ENCODE results near the gene RASGRP2.

RASGRP2 gene

GRCh38 chr11:64692764-64693331 is 51.1 kb downstream of the RASGRP2 start:
- no peak overlapping the region for H3K27ac ChIP-seq (ENCODE audit: low read depth, low read length)
- H3K4me1 ChIP-seq (ENCODE audit: control insufficient read depth, insufficient read depth, low read length, unreplicated experiment), result no peaks in the 10 kb centered on the region
- no peaks in the 10 kb centered on the region for H3K79me2 ChIP-seq (ENCODE audit: control insufficient read depth, insufficient read depth, low read length, unreplicated experiment)
- no peak overlapping the region for H2AFZ ChIP-seq (ENCODE audit: low read length, unreplicated experiment)
- peaks cover 58% of the 10 kb centered on the region for H3K27me3 ChIP-seq (ENCODE audit: insufficient read depth, low read length)
- no peak overlapping the region for H3K4me3 ChIP-seq (ENCODE audit: low read depth, low read length)
- no peaks in the 10 kb centered on the region for H3K36me3 ChIP-seq (ENCODE audit: insufficient read depth, low read length)

GRCh38 chr11:64691543-64691942 is 52.4 kb downstream of the RASGRP2 start:
- Histone ChIP-seq H3K27me3 (ENCODE audit: insufficient read depth, low read length) (peaks cover 50% of the 10 kb centered on the region), H3K4me1 (ENCODE audit: control insufficient read depth, insufficient read depth, low read length, unreplicated experiment) (no peaks in the 10 kb centered on the region), H3K27ac (ENCODE audit: low read depth, low read length) (no peak overlapping the region), H2AFZ (ENCODE audit: low read length, unreplicated experiment) (no peak overlapping the region), H3K79me2 (ENCODE audit: control insufficient read depth, insufficient read depth, low read length, unreplicated experiment) (no peaks in the 10 kb centered on the region), H3K36me3 (ENCODE audit: insufficient read depth, low read length) (no peaks in the 10 kb centered on the region), H3K4me3 (ENCODE audit: low read depth, low read length) (no peak overlapping the region)

- H3K36me3 ChIP-seq (ENCODE audit: insufficient read depth, low read length), result no peaks in the 10 kb centered on the region
- peaks cover 38% of the 10 kb centered on the region for H3K27me3 ChIP-seq (ENCODE audit: insufficient read depth, low read length)
- H3K79me2 ChIP-seq (ENCODE audit: control insufficient read depth, insufficient read depth, low read length, unreplicated experiment), result no peaks in the 10 kb centered on the region
- H3K27ac ChIP-seq (ENCODE audit: low read depth, low read length), result no peak overlapping the region
- no peak overlapping the region for H3K4me3 ChIP-seq (ENCODE audit: low read depth, low read length)
- no peaks in the 10 kb centered on the region for H3K4me1 ChIP-seq (ENCODE audit: control insufficient read depth, insufficient read depth, low read length, unreplicated experiment)
- H2AFZ ChIP-seq (ENCODE audit: low read length, unreplicated experiment), result no peak overlapping the region
Measured at GRCh38 chr11:64690235-64690634, 53.7 kb downstream of the RASGRP2 start.

GRCh38 chr11:64688534-64688982 is 55.4 kb downstream of the RASGRP2 start:
- no peaks in the 10 kb centered on the region for H3K36me3 ChIP-seq (ENCODE audit: insufficient read depth, low read length)
- H3K4me1 ChIP-seq (ENCODE audit: control insufficient read depth, insufficient read depth, low read length, unreplicated experiment), result no peaks in the 10 kb centered on the region
- H3K79me2 ChIP-seq (ENCODE audit: control insufficient read depth, insufficient read depth, low read length, unreplicated experiment), result no peaks in the 10 kb centered on the region
- H2AFZ ChIP-seq (ENCODE audit: low read length, unreplicated experiment), result peak overlapping the region; percentile 64
- H3K27me3 ChIP-seq (ENCODE audit: insufficient read depth, low read length), result peaks cover 25% of the 10 kb centered on the region
- H3K27ac ChIP-seq (ENCODE audit: low read depth, low read length), result no peak overlapping the region
- peak overlapping the region; percentile 71 for H3K4me3 ChIP-seq (ENCODE audit: low read depth, low read length)

GRCh38 chr11:64687643-64688533 is 56.1 kb downstream of the RASGRP2 start:
- no peaks in the 10 kb centered on the region for H3K4me1 ChIP-seq (ENCODE audit: control insufficient read depth, insufficient read depth, low read length, unreplicated experiment)
- no peak overlapping the region for H3K27ac ChIP-seq (ENCODE audit: low read depth, low read length)
- no peak overlapping the region for H2AFZ ChIP-seq (ENCODE audit: low read length, unreplicated experiment)
- peaks cover 22% of the 10 kb centered on the region for H3K27me3 ChIP-seq (ENCODE audit: insufficient read depth, low read length)
- no peaks in the 10 kb centered on the region for H3K79me2 ChIP-seq (ENCODE audit: control insufficient read depth, insufficient read depth, low read length, unreplicated experiment)
- H3K4me3 ChIP-seq (ENCODE audit: low read depth, low read length), result no peak overlapping the region
- H3K36me3 ChIP-seq (ENCODE audit: insufficient read depth, low read length), result no peaks in the 10 kb centered on the region

DNA sequence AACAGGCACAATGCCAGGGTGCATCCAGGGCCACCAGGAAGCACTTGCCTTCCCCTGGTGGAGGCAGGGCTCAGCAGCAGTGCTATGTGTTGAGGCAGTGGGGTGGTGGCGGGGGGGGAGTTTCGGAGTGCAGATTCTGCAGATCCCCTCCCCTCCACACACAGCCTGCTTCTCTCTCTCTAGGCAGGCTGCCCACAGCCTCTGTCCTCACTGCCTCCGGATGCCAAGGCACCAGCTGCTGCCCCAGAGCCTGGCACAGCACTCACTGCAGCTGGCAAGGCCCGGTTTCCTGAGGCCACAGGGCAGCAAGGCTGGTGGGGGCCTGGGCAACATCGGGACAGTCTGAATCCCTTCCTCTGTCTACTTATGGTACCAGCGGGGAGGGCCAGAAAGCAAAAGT is 56.7 kb downstream of the RASGRP2 start:
- Histone ChIP-seq H3K4me3 (ENCODE audit: low read depth, low read length) (no peak overlapping the region), H3K79me2 (ENCODE audit: control insufficient read depth, insufficient read depth, low read length, unreplicated experiment) (no peaks in the 10 kb centered on the region), H3K4me1 (ENCODE audit: control insufficient read depth, insufficient read depth, low read length, unreplicated experiment) (no peaks in the 10 kb centered on the region), H2AFZ (ENCODE audit: low read length, unreplicated experiment) (no peak overlapping the region), H3K27me3 (ENCODE audit: insufficient read depth, low read length) (peaks cover 22% of the 10 kb centered on the region), H3K36me3 (ENCODE audit: insufficient read depth, low read length) (no peaks in the 10 kb centered on the region), H3K27ac (ENCODE audit: low read depth, low read length) (no peak overlapping the region)

DNA sequence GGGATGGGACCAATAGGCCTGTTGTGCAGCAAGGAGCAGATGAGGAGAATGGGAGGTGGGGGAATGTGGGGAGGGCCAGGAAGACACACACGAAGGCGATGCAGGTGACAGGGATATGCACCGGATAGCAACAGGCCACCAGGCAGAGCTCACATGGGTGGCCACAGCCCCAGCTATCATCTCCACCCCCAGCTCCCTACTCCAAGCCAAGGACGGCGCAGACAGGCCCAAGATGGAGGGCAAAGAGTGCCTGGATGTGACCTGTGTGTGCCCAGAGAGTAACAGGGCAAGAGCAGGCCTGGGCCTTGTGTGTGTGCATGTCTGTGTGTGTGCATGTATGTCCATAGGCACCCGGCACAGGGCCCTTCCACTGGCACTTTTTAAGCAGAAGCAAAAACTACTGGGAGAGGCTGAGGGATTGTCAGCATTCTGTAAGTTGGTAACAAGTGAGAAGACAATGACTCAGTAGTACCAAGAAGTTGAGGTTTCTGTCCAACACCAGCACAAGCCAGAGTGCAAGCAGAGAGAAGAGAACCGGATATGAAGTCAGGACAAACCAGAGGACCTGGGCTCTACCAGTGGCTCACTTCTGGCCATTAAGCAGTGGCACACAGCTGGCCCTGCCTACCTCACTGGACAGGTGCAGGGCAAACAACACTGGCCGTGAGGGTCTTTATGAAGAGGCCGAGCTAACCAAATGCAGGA is 57.3 kb downstream of the RASGRP2 start:
- Histone ChIP-seq H3K27ac (ENCODE audit: low read depth, low read length) (no peak overlapping the region), H3K79me2 (ENCODE audit: control insufficient read depth, insufficient read depth, low read length, unreplicated experiment) (no peaks in the 10 kb centered on the region), H3K27me3 (ENCODE audit: insufficient read depth, low read length) (peaks cover 20% of the 10 kb centered on the region; the same call in 1 of the 2 replicates), H2AFZ (ENCODE audit: low read length, unreplicated experiment) (no peak overlapping the region), H3K4me3 (ENCODE audit: low read depth, low read length) (no peak overlapping the region), H3K4me1 (ENCODE audit: control insufficient read depth, insufficient read depth, low read length, unreplicated experiment) (no peaks in the 10 kb centered on the region), H3K36me3 (ENCODE audit: insufficient read depth, low read length) (no peaks in the 10 kb centered on the region)

DNA sequence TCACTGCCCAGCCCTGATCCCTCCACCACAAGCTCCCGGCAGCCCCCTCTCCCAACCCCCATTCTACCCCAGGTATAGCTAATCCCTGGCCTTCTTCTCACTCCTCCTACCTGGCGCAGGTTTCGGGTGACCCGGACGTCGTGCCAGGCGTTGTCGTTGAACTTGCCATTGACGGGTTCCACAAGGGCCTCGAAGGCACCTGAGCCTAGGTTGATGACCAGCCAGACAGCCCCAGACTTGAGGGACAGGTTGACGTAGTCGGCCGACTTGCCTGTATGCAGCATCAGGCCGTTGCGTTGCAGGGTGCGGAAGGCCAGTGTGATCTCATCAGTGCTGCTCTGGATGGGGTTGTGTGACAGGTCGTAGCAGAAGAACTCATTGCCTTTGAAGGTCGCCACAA is 58.4 kb downstream of the RASGRP2 start:
- Histone ChIP-seq H3K79me2 (ENCODE audit: control insufficient read depth, insufficient read depth, low read length, unreplicated experiment) (no peaks in the 10 kb centered on the region), H2AFZ (ENCODE audit: low read length, unreplicated experiment) (no peak overlapping the region), H3K4me1 (ENCODE audit: control insufficient read depth, insufficient read depth, low read length, unreplicated experiment) (no peaks in the 10 kb centered on the region), H3K4me3 (ENCODE audit: low read depth, low read length) (no peak overlapping the region), H3K27ac (ENCODE audit: low read depth, low read length) (no peak overlapping the region), H3K27me3 (ENCODE audit: insufficient read depth, low read length) (peaks cover 16% of the 10 kb centered on the region; the same call in 1 of the 2 replicates), H3K36me3 (ENCODE audit: insufficient read depth, low read length) (no peaks in the 10 kb centered on the region)

DNA sequence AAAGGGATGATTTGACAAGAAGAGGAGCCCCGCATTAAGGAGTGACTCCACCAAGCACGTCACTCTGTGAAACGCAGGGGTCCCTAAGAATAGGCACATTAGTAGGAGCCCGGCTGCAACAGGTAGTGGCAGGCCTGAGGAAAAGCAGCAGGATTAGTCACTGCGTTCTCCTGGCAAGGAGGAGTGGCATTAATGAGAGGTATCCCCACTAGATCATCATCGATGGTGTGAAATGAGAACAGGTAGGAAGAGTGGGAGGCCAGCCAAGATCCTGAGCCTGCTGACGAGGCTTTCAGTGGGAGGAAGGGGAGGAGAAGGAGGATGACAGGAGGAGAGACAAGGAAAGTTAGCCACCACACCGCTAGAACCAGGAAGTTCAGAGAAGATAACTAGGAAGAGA is 59.6 kb downstream of the RASGRP2 start:
- no peak overlapping the region for H3K27ac ChIP-seq (ENCODE audit: low read depth, low read length)
- no peak overlapping the region for H3K4me3 ChIP-seq (ENCODE audit: low read depth, low read length)
- H3K4me1 ChIP-seq (ENCODE audit: control insufficient read depth, insufficient read depth, low read length, unreplicated experiment), result no peaks in the 10 kb centered on the region
- no peaks in the 10 kb centered on the region for H3K79me2 ChIP-seq (ENCODE audit: control insufficient read depth, insufficient read depth, low read length, unreplicated experiment)
- H3K27me3 ChIP-seq (ENCODE audit: insufficient read depth, low read length), result peaks cover 24% of the 10 kb centered on the region; the same call in 1 of the 2 replicates
- no peak overlapping the region for H2AFZ ChIP-seq (ENCODE audit: low read length, unreplicated experiment)
- H3K36me3 ChIP-seq (ENCODE audit: insufficient read depth, low read length), result no peaks in the 10 kb centered on the region

- Histone ChIP-seq H3K4me1 (ENCODE audit: control insufficient read depth, insufficient read depth, low read length, unreplicated experiment) (no peaks in the 10 kb centered on the region), H3K27me3 (ENCODE audit: insufficient read depth, low read length) (peaks cover 37% of the 10 kb centered on the region), H3K4me3 (ENCODE audit: low read depth, low read length) (no peak overlapping the region), H3K36me3 (ENCODE audit: insufficient read depth, low read length) (no peaks in the 10 kb centered on the region), H3K79me2 (ENCODE audit: control insufficient read depth, insufficient read depth, low read length, unreplicated experiment) (no peaks in the 10 kb centered on the region), H3K27ac (ENCODE audit: low read depth, low read length) (no peak overlapping the region), H2AFZ (ENCODE audit: low read length, unreplicated experiment) (no peak overlapping the region)
Measured at GRCh38 chr11:64681171-64681570, 62.8 kb downstream of the RASGRP2 start.

Data from ACC112 (cell line).